Measurements from ENCODE around the gene TMEM63C.

TMEM63C gene

GRCh38 chr14:77198561-77198960 is 17.0 kb downstream of the TMEM63C start:
- no peak for DNase-seq

GRCh38 chr14:77199590-77199989 is 18.0 kb downstream of the TMEM63C start:
- DNase-seq, result no peak

GRCh38 chr14:77200406-77200985 is 18.9 kb downstream of the TMEM63C start:
- DNase-seq, result no peak

- no peak for DNase-seq
Measured at GRCh38 chr14:77201696-77202095, 20.1 kb downstream of the TMEM63C start.

GRCh38 chr14:77203611-77204458 is 22.2 kb downstream of the TMEM63C start:
- DNase-seq, result no peak

GRCh38 chr14:77204459-77204771 is 22.8 kb downstream of the TMEM63C start:
- no peak for DNase-seq

- DNase-seq, result no peak
Measured at GRCh38 chr14:77204907-77205306, 23.3 kb downstream of the TMEM63C start.

- no peak for DNase-seq
Measured at GRCh38 chr14:77205566-77205965, 24.0 kb downstream of the TMEM63C start.

GRCh38 chr14:77206261-77206824 is 24.7 kb downstream of the TMEM63C start:
- DNase-seq, result no peak

GRCh38 chr14:77206877-77207389 is 25.3 kb downstream of the TMEM63C start:
- no peak for DNase-seq

- DNase-seq, result peak; percentile 27
Measured at GRCh38 chr14:77208291-77208978, 26.8 kb downstream of the TMEM63C start.

- no peak for DNase-seq
Measured at GRCh38 chr14:77208979-77209318, 27.4 kb downstream of the TMEM63C start.

- DNase-seq, result no peak
Measured at GRCh38 chr14:77212097-77212870, 30.7 kb downstream of the TMEM63C start.

- DNase-seq, result peak; percentile 17
Measured at GRCh38 chr14:77212943-77213678, 31.5 kb downstream of the TMEM63C start.

GRCh38 chr14:77213679-77214016 is 32.0 kb downstream of the TMEM63C start:
- DNase-seq, result no peak

- no peak for DNase-seq
Measured at GRCh38 chr14:77214216-77214615, 32.6 kb downstream of the TMEM63C start.

- DNase-seq, result no peak
Measured at GRCh38 chr14:77217551-77217950, 36.0 kb downstream of the TMEM63C start.

GRCh38 chr14:77219591-77219990 is 38.0 kb downstream of the TMEM63C start:
- no peak for DNase-seq

- no peak for DNase-seq
Measured at GRCh38 chr14:77220246-77221017, 38.8 kb downstream of the TMEM63C start.

GRCh38 chr14:77221241-77221871 is 39.8 kb downstream of the TMEM63C start:
- peak; percentile 15 for DNase-seq
